8988T (cell line): ENCODE measurements around the gene CCDC6.
A peak's percentile ranks its signal among the peaks of the same experiment; 100 is the strongest.
"Not testable (repeated sequence)": the region's sequence is repeated elsewhere in the genome, so short reads cannot be mapped to it uniquely, and the experiment has no call there.

Experiments
- DNase-seq: peaks from one replicate; pipeline ENCODE4 v3.0.0; 2011

The CCDC6 gene

GRCh38 chr10:59906417-59907202 is at the start of gene CCDC6:
TSS of gene CCDC6 (minus strand) at chr10:59906556. CDS start at chr10:59906424, 132 bp downstream.
- DNase-seq = peak; percentile 60

GRCh38 chr10:59954296-59954695 is 47.9 kb upstream of the CCDC6 start:
- DNase-seq = no peak

- DNase-seq = not testable (repeated sequence)
Measured at GRCh38 chr10:59953711-59954110, 47.4 kb upstream of the CCDC6 start.

GRCh38 chr10:59950105-59950504 is 43.7 kb upstream of the CCDC6 start:
- no peak for DNase-seq

GRCh38 chr10:59949608-59950007 is 43.3 kb upstream of the CCDC6 start:
- DNase-seq = no peak

- no peak for DNase-seq
Measured at GRCh38 chr10:59945991-59946390, 39.6 kb upstream of the CCDC6 start.

- DNase-seq = no peak
Measured at GRCh38 chr10:59945590-59945989, 39.2 kb upstream of the CCDC6 start.

GRCh38 chr10:59944339-59944935 is 38.1 kb upstream of the CCDC6 start:
- DNase-seq = no peak

GRCh38 chr10:59942556-59942955 is 36.2 kb upstream of the CCDC6 start:
- DNase-seq = no peak

GRCh38 chr10:59937720-59938119 is 31.4 kb upstream of the CCDC6 start:
- DNase-seq = no peak

GRCh38 chr10:59934701-59935100 is 28.3 kb upstream of the CCDC6 start:
- DNase-seq = no peak

- DNase-seq = not testable (repeated sequence)
Measured at GRCh38 chr10:59930788-59931521, 24.6 kb upstream of the CCDC6 start.

- DNase-seq = no peak
Measured at GRCh38 chr10:59926086-59926485, 19.7 kb upstream of the CCDC6 start.

GRCh38 chr10:59922907-59923306 is 16.6 kb upstream of the CCDC6 start:
- no peak for DNase-seq

GRCh38 chr10:59917922-59918321 is 11.6 kb upstream of the CCDC6 start:
- no peak for DNase-seq

GRCh38 chr10:59913547-59914237 is 7.3 kb upstream of the CCDC6 start:
- DNase-seq = no peak

GRCh38 chr10:59910867-59911266 is 4.5 kb upstream of the CCDC6 start:
- DNase-seq = no peak

GRCh38 chr10:59909815-59910214 is 3.5 kb upstream of the CCDC6 start:
- DNase-seq = no peak

GRCh38 chr10:59908808-59909143 is 2.4 kb upstream of the CCDC6 start:
- DNase-seq = no peak

GRCh38 chr10:59907918-59908807 is 1.8 kb upstream of the CCDC6 start:
- no peak for DNase-seq

- no peak for DNase-seq
Measured at GRCh38 chr10:59907537-59907917, 1.2 kb upstream of the CCDC6 start.

GRCh38 chr10:59905731-59906416 is 482 bp downstream of the CCDC6 start:
- DNase-seq = no peak
